ENCODE measurements around the gene TMEM164.

- TF ChIP-seq EZH2 (optimal IDR thresholded peaks at IDR 0.05; ENCODE audit: low read depth, low read length) (no peak), CTCF (IDR thresholded peaks at IDR 0.05; ENCODE audit: low read length) (no peak), EZH2phosphoT487 (IDR thresholded peaks at IDR 0.05; ENCODE audit: low read length) (no peak)
Observed at GRCh38 chrX:110159865-110160264, 157.0 kb downstream of the TMEM164 start.

Measured in MM.1S (cell line).